ENCODE data around the gene MN1.

- TF ChIP-seq CTCF (IDR thresholded peaks at IDR 0.05) (no peak), POLR2A (IDR thresholded peaks at IDR 0.05) (no peak)
Observed at GRCh38 chr22:27766679-27767078, 34.9 kb downstream of the MN1 start.

Measured in adrenal gland (tissue), 5 donors.